ENCODE results near the gene DCP1A.

The DCP1A gene

DNA sequence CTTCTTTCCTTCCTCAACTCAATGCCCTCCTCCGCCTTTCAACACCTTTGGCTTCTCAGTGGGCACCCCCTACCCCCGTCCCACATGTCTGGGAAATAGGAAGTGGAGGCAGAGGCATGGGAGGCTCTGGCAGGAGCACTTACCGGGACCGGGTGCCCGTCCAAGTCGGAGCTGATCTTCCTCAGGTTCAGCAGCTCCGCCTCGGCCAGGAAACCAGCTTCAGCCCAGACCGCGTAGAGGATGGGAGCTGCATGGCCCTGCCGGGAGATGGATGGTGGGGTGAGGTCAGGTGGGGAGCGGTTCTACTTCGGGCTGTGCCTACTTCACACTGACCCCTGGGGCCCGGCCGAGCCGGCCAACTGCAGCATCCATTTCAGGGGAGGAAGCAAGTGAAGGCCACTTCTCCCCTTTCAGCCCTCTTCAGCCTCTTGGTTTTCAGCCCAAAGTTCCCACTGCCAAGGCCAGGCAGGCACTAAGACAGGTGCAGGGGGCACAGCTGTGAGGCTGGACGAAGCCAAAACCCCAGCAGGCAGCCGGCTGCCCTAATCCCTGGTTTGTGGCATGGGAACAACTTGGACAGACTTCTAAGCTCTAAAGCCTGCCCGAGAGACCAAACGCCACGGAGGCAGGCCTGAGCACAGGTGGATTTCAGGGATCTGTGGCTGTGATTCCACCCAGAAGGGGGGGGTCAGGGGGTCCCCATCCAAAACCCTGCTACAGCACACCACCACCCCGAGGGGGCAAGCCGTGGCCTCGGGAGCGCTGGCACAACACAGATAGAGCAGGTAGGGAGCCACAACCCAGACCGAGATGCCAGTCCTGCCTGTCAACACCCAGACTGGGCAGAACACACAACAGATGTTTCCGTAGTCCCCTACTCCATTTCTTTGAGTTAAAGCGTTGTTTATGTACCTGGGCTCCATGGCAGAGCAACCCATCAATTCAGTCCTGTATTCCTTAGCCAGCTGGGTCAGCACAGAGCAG lies 106.1 kb downstream of the DCP1A start:
- Histone ChIP-seq H3K36me3 (ENCODE audit: control insufficient read depth, insufficient read depth, low read length) (peaks cover 63% of the 10 kb centered on the region), H3K27me3 (ENCODE audit: control insufficient read depth, insufficient read depth, low read length) (no peaks in the 10 kb centered on the region), H3K9me3 (ENCODE audit: control insufficient read depth, insufficient read depth, low read length) (no peaks in the 10 kb centered on the region), H3K4me1 (ENCODE audit: control insufficient read depth, insufficient read depth, low read length) (peaks cover 4% of the 10 kb centered on the region), H3K9ac (ENCODE audit: low read depth, low read length) (peak overlapping the region; percentile 54), H3K4me3 (ENCODE audit: low read depth, low read length) (no peak overlapping the region)

DNA sequence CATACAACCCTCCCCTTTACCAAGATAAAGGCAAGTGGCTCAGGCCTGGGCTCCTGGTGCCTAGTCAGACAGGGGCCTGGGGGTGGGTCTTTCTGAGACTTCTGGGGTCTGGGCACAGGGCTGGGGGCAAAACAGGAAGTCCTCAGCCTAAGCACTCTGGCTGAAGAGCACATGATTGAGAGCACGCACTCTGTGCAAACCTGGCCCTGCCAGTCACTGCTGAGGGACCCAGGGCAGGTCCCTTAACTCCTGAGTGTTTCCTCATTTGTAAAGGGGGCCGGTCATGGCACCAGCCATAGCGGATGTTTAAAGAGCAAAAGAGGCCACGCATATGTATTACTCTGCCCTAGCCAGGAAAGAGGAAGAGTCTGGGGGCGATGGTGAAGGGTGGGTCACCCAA lies 107.5 kb downstream of the DCP1A start:
- no peak overlapping the region for H3K9ac ChIP-seq (ENCODE audit: low read depth, low read length)
- H3K4me1 ChIP-seq (ENCODE audit: control insufficient read depth, insufficient read depth, low read length), result peaks cover 4% of the 10 kb centered on the region
- H3K36me3 ChIP-seq (ENCODE audit: control insufficient read depth, insufficient read depth, low read length), result peaks cover 77% of the 10 kb centered on the region
- H3K27me3 ChIP-seq (ENCODE audit: control insufficient read depth, insufficient read depth, low read length), result no peaks in the 10 kb centered on the region
- no peaks in the 10 kb centered on the region for H3K9me3 ChIP-seq (ENCODE audit: control insufficient read depth, insufficient read depth, low read length)
- H3K4me3 ChIP-seq (ENCODE audit: low read depth, low read length), result no peak overlapping the region

GRCh38 chr3:53238886-53239285 lies 108.5 kb downstream of the DCP1A start:
- Histone ChIP-seq H3K4me3 (ENCODE audit: low read depth, low read length) (no peak overlapping the region), H3K9ac (ENCODE audit: low read depth, low read length) (no peak overlapping the region), H3K4me1 (ENCODE audit: control insufficient read depth, insufficient read depth, low read length) (peaks cover 4% of the 10 kb centered on the region), H3K9me3 (ENCODE audit: control insufficient read depth, insufficient read depth, low read length) (no peaks in the 10 kb centered on the region), H3K36me3 (ENCODE audit: control insufficient read depth, insufficient read depth, low read length) (peaks cover 82% of the 10 kb centered on the region), H3K27me3 (ENCODE audit: control insufficient read depth, insufficient read depth, low read length) (no peaks in the 10 kb centered on the region)

- Histone ChIP-seq H3K27me3 (ENCODE audit: control insufficient read depth, insufficient read depth, low read length) (no peaks in the 10 kb centered on the region), H3K4me3 (ENCODE audit: low read depth, low read length) (no peak overlapping the region), H3K4me1 (ENCODE audit: control insufficient read depth, insufficient read depth, low read length) (no peaks in the 10 kb centered on the region), H3K9me3 (ENCODE audit: control insufficient read depth, insufficient read depth, low read length) (no peaks in the 10 kb centered on the region), H3K9ac (ENCODE audit: low read depth, low read length) (no peak overlapping the region), H3K36me3 (ENCODE audit: control insufficient read depth, insufficient read depth, low read length) (peaks cover 84% of the 10 kb centered on the region)
These were observed 109.1 kb downstream of the DCP1A start for GRCh38 chr3:53238051-53238850.

DNA sequence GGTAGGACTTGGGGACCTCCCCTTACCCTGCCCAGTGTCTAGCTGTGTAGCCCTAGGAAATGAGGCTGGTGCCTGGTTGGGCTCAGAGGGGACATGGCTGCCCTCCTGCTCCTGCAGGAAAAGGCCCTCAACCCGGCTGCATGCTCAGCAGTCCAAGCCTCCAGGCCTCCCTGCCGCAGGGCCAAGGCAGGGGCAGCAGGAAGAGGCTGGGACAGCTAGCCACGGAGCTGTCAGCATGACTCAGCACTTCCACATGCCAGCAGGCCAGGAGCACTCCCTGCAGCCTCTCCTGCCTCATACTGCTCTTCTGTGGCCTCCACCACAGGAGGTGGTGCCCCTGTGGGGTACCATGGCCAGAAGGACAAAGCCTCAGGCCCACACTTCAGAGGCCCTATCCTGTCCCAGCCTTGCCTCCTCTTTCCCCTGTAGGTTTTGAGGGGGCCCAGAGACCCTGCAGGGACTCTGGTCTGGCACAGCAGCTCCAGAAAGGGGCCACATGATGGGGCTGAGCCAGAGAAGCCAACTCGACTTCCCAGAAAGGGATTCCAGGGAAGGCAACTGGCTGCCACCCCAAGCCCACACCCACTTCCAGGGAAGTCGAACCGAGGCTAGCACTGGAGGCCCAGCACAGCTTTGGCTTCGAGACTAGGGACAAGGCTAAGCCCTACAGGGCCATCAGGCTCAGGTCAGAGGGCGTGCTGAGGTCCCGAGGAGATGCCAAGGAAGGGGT lies 111.1 kb downstream of the DCP1A start:
- Histone ChIP-seq H3K4me3 (ENCODE audit: low read depth, low read length) (no peak overlapping the region), H3K4me1 (ENCODE audit: control insufficient read depth, insufficient read depth, low read length) (no peaks in the 10 kb centered on the region), H3K9me3 (ENCODE audit: control insufficient read depth, insufficient read depth, low read length) (no peaks in the 10 kb centered on the region), H3K27me3 (ENCODE audit: control insufficient read depth, insufficient read depth, low read length) (no peaks in the 10 kb centered on the region), H3K9ac (ENCODE audit: low read depth, low read length) (peak overlapping the region; percentile 24), H3K36me3 (ENCODE audit: control insufficient read depth, insufficient read depth, low read length) (peaks cover 93% of the 10 kb centered on the region)

GRCh38 chr3:53235545-53235944 lies 111.8 kb downstream of the DCP1A start:
- H3K36me3 ChIP-seq (ENCODE audit: control insufficient read depth, insufficient read depth, low read length), result peaks cover 92% of the 10 kb centered on the region
- peak overlapping the region; percentile 8 for H3K9ac ChIP-seq (ENCODE audit: low read depth, low read length)
- H3K27me3 ChIP-seq (ENCODE audit: control insufficient read depth, insufficient read depth, low read length), result no peaks in the 10 kb centered on the region
- H3K9me3 ChIP-seq (ENCODE audit: control insufficient read depth, insufficient read depth, low read length), result no peaks in the 10 kb centered on the region
- no peaks in the 10 kb centered on the region for H3K4me1 ChIP-seq (ENCODE audit: control insufficient read depth, insufficient read depth, low read length)
- no peak overlapping the region for H3K4me3 ChIP-seq (ENCODE audit: low read depth, low read length)

- H3K4me1 ChIP-seq (ENCODE audit: control insufficient read depth, insufficient read depth, low read length), result no peaks in the 10 kb centered on the region
- H3K4me3 ChIP-seq (ENCODE audit: low read depth, low read length), result no peak overlapping the region
- H3K36me3 ChIP-seq (ENCODE audit: control insufficient read depth, insufficient read depth, low read length), result peaks cover 92% of the 10 kb centered on the region
- no peak overlapping the region for H3K9ac ChIP-seq (ENCODE audit: low read depth, low read length)
- H3K9me3 ChIP-seq (ENCODE audit: control insufficient read depth, insufficient read depth, low read length), result no peaks in the 10 kb centered on the region
- no peaks in the 10 kb centered on the region for H3K27me3 ChIP-seq (ENCODE audit: control insufficient read depth, insufficient read depth, low read length)
These were observed 112.5 kb downstream of the DCP1A start for GRCh38 chr3:53234841-53235232.

DNA sequence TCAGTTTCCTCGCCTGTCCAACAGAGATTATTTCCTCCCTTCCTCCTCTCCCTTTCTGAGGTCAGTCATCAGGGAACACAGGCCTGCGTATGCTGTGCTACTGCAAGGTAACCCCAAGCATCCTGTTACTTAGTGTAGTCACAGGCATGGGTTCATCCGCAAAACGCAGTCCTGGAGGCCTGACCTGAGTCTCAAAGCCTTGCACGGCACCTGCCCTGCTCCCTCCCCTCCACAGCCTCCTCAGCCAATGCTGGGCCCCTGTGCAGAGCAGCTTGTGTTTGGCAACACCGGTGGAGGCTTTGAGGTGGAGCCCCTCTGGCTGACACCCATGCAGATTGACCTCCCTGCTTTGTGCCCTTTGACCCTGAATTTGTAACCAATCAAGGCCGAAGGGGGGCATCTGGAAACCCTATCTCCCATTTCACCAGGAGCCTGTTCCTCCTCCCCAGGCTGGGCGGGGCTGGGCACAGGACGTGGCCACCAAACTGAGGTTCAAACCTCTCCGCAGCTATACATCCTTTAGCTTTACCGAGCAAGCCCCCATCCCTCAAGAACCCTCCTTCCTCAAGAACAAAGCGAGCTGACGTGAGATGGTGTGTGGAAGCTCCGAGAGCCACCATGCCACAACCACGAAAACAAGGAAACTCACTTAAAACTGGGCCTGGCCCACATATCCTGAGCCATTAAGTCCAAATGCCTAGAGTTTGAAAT lies 113.1 kb downstream of the DCP1A start:
- Histone ChIP-seq H3K27me3 (ENCODE audit: control insufficient read depth, insufficient read depth, low read length) (no peaks in the 10 kb centered on the region), H3K9ac (ENCODE audit: low read depth, low read length) (no peak overlapping the region), H3K9me3 (ENCODE audit: control insufficient read depth, insufficient read depth, low read length) (no peaks in the 10 kb centered on the region), H3K36me3 (ENCODE audit: control insufficient read depth, insufficient read depth, low read length) (peaks cover 92% of the 10 kb centered on the region), H3K4me1 (ENCODE audit: control insufficient read depth, insufficient read depth, low read length) (no peaks in the 10 kb centered on the region), H3K4me3 (ENCODE audit: low read depth, low read length) (no peak overlapping the region)
